HL-60 (cell line): ENCODE measurements around the gene CCDC154.

Experiments used
- DNase-seq, 2 experiments: peaks; one replicate each; pipeline ENCODE4 v3.0.0-alpha.2; 2010 to 2020; ENCODE audit warnings: low read depth in 1 of 2, low spot score in 1 of 2
- H3K27ac ChIP-seq: fragments of 250-450 bp; sonication (Bioruptor Pico); replicated peaks from 2 replicates; pipeline ENCODE4 v1.5.1; 2020; ENCODE audit warnings: mild to moderate bottlenecking, moderate library complexity
- H3K27me3 ChIP-seq: fragments of 250-450 bp; sonication (Bioruptor Pico); 2 replicates; pipeline ENCODE4 v1.5.1; 2021; ENCODE audit warnings: mild to moderate bottlenecking, moderate library complexity; ENCODE audit not compliant: insufficient read depth, poor library complexity, severe bottlenecking
- H3K4me3 ChIP-seq: replicated peaks from 2 replicates; pipeline ENCODE4 v1.5.1; 2011; ENCODE audit warnings: mild to moderate bottlenecking, control low read depth, low read length; ENCODE audit not compliant: insufficient read depth
- GABPA ChIP-seq: IDR thresholded peaks from 2 replicates; pipeline ENCODE4 v1.6.1; 2012; ENCODE audit warnings: low read depth
- POLR2AphosphoS5 ChIP-seq: IDR thresholded peaks from 2 replicates; pipeline ENCODE4 v1.6.1; 2012; ENCODE audit warnings: low read depth
- SPI1 ChIP-seq: IDR thresholded peaks from 2 replicates; pipeline ENCODE4 v1.6.1; 2012; ENCODE audit warnings: low read depth, mild to moderate bottlenecking, borderline replicate concordance
- TF ChIP-seq, protein P1 (sequence below): IDR thresholded peaks from 2 replicates; pipeline ENCODE4 v1.6.1; 2012; ENCODE audit warnings: low read depth; ENCODE audit not compliant: insufficient replicate concordance
- TF ChIP-seq, protein P2 (sequence below): IDR thresholded peaks from one replicate; pipeline ENCODE4 v1.5.1; 2011; ENCODE audit warnings: low read length, control low read depth, inconsistent platforms; ENCODE audit not compliant: insufficient read depth

CCDC154 gene

DNA sequence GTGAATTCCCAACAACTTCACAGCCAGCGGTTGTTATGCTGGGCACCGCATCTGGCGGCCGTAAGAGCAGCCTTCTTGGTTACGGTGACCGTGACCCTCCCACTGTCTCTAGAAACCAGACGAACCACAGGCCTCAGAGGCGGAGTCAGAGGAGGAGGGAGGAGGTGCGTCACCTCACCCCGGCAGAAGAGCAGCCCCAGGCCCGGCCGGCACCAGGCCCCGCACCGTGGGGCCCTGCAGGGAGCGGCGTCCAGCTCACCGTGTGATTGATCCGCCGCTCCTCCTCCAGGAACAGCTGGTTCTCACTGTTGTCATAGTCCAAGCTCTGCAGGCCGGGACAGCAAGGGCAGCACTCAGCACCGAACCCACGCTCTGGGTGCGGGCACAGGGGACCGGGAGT lies 16.8 kb upstream of the CCDC154 start:
- Histone ChIP-seq H3K27me3 (no peaks in the 10 kb centered on the region), H3K4me3 (no peak overlapping the region), H3K27ac (no peak overlapping the region)
- TF ChIP-seq SPI1 (no peak), POLR2AphosphoS5 (no peak), GABPA (no peak)
- TF ChIP-seq, protein P1, sequence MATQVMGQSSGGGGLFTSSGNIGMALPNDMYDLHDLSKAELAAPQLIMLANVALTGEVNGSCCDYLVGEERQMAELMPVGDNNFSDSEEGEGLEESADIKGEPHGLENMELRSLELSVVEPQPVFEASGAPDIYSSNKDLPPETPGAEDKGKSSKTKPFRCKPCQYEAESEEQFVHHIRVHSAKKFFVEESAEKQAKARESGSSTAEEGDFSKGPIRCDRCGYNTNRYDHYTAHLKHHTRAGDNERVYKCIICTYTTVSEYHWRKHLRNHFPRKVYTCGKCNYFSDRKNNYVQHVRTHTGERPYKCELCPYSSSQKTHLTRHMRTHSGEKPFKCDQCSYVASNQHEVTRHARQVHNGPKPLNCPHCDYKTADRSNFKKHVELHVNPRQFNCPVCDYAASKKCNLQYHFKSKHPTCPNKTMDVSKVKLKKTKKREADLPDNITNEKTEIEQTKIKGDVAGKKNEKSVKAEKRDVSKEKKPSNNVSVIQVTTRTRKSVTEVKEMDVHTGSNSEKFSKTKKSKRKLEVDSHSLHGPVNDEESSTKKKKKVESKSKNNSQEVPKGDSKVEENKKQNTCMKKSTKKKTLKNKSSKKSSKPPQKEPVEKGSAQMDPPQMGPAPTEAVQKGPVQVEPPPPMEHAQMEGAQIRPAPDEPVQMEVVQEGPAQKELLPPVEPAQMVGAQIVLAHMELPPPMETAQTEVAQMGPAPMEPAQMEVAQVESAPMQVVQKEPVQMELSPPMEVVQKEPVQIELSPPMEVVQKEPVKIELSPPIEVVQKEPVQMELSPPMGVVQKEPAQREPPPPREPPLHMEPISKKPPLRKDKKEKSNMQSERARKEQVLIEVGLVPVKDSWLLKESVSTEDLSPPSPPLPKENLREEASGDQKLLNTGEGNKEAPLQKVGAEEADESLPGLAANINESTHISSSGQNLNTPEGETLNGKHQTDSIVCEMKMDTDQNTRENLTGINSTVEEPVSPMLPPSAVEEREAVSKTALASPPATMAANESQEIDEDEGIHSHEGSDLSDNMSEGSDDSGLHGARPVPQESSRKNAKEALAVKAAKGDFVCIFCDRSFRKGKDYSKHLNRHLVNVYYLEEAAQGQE, result no peak
- TF ChIP-seq, protein P2, sequence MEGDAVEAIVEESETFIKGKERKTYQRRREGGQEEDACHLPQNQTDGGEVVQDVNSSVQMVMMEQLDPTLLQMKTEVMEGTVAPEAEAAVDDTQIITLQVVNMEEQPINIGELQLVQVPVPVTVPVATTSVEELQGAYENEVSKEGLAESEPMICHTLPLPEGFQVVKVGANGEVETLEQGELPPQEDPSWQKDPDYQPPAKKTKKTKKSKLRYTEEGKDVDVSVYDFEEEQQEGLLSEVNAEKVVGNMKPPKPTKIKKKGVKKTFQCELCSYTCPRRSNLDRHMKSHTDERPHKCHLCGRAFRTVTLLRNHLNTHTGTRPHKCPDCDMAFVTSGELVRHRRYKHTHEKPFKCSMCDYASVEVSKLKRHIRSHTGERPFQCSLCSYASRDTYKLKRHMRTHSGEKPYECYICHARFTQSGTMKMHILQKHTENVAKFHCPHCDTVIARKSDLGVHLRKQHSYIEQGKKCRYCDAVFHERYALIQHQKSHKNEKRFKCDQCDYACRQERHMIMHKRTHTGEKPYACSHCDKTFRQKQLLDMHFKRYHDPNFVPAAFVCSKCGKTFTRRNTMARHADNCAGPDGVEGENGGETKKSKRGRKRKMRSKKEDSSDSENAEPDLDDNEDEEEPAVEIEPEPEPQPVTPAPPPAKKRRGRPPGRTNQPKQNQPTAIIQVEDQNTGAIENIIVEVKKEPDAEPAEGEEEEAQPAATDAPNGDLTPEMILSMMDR, result no peak
- DNase-seq, result no peak

DNA sequence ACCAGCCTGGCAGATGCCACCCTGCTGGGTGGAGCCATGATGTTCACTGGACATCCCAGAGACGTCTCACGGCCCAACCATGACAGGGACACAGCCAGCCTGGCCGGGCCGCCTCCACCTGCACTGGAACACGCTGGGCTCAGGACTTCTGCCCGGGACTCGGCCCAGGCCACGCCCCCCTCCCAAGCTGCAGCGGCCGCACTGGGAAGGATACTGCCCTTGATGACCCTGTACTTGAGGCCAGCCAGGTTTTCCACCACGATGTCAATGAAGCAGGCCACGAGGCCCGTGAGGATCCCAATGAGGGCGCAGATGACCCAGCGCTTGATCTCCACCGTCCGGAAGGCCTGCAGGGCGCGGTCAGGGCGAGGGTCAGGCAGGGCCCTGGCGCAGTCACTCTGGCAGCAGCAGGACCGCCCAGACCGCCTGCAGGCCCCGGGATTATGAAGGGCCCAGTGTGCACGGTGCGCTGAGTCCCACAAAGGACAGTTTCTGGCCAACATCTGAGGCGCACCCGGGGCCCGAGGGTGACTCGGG lies 16.3 kb upstream of the CCDC154 start:
- no peaks in the 10 kb centered on the region for H3K27me3 ChIP-seq
- DNase-seq, result no peak
- TF ChIP-seq, protein P2, result no peak
- no peak for TF ChIP-seq SPI1
- TF ChIP-seq POLR2AphosphoS5, result no peak
- no peak for TF ChIP-seq GABPA
- TF ChIP-seq, protein P1, result no peak
- no peak overlapping the region for H3K4me3 ChIP-seq
- H3K27ac ChIP-seq, result no peak overlapping the region

DNA sequence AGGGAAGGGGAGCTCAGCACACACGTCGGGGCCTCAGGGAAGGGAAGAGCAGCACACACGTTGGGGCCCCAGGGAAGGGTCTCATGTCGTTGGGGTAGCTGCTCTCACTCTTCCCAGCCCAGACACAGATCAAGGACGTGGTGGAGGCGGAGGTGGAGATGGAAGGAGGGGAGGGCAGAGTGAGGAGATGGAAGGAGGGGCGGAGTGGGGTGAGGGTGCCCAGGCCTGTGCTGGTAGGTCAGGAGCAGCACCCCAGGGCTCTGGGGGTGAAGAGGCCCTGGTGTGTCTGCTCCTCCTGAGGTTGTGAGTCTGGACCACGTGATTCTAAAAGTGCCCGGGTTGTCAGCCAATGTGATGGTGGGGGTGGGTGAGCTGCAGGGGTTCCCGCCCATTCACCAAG lies 15.6 kb upstream of the CCDC154 start:
- H3K4me3 ChIP-seq, result no peak overlapping the region
- TF ChIP-seq SPI1 (no peak), POLR2AphosphoS5 (no peak; the same call in 1 of the 2 replicates)
- TF ChIP-seq, protein P1, result no peak
- TF ChIP-seq, protein P2, result no peak
- DNase-seq, result no peak
- no peaks in the 10 kb centered on the region for H3K27me3 ChIP-seq
- no peak overlapping the region for H3K27ac ChIP-seq
